ENCODE measurements around the gene COQ8A.

Gene COQ8A

GRCh38 chr1:227004796-227005195 lies 64.7 kb downstream of the COQ8A start:
- no peak for ATAC-seq
- TF ChIP-seq GLIS3 (CRISPR knock-in tag; IDR thresholded peaks at IDR 0.05) = no peak
- TF ChIP-seq ZNF565 (CRISPR knock-in tag; conservative IDR thresholded peaks at IDR 0.05; ENCODE audit: low read depth) = no peak
- TF ChIP-seq ZFP3 (CRISPR knock-in tag; IDR thresholded peaks at IDR 0.05) = no peak
- no peak for TF ChIP-seq ESRRG (CRISPR knock-in tag; IDR thresholded peaks at IDR 0.05)
- no peak for TF ChIP-seq ISL1 (CRISPR knock-in tag; IDR thresholded peaks at IDR 0.05)
- TF ChIP-seq ZFP30 (CRISPR knock-in tag; IDR thresholded peaks at IDR 0.05) = no peak
- no peak for TF ChIP-seq SNAI2 (CRISPR knock-in tag; IDR thresholded peaks at IDR 0.05)
- no peak for TF ChIP-seq RARB (CRISPR knock-in tag; IDR thresholded peaks at IDR 0.05)
- no peak for TF ChIP-seq POU6F1 (CRISPR knock-in tag; IDR thresholded peaks at IDR 0.05; ENCODE audit: borderline replicate concordance, low read depth)
- TF ChIP-seq CSDC2 (CRISPR knock-in tag; IDR thresholded peaks at IDR 0.05) = no peak
- TF ChIP-seq CREB5 (CRISPR knock-in tag; IDR thresholded peaks at IDR 0.05; ENCODE audit: low read depth) = no peak
- TF ChIP-seq ZNF70 (CRISPR knock-in tag; IDR thresholded peaks at IDR 0.05) = no peak
- no peak for TF ChIP-seq TCF4 (CRISPR knock-in tag; IDR thresholded peaks at IDR 0.05; ENCODE audit: borderline replicate concordance)
- no peak for TF ChIP-seq CSRNP3 (CRISPR knock-in tag; IDR thresholded peaks at IDR 0.05)
- no peak for TF ChIP-seq PPARA (CRISPR knock-in tag; IDR thresholded peaks at IDR 0.05; ENCODE audit: borderline replicate concordance)
- TF ChIP-seq TSHZ2 (CRISPR knock-in tag; IDR thresholded peaks at IDR 0.05) = no peak
- no peak for TF ChIP-seq ZNF8 (CRISPR knock-in tag; IDR thresholded peaks at IDR 0.05)
- TF ChIP-seq TOX (CRISPR knock-in tag; IDR thresholded peaks at IDR 0.05; ENCODE audit: borderline replicate concordance) = no peak
- TF ChIP-seq ARNTL (CRISPR knock-in tag; IDR thresholded peaks at IDR 0.05; ENCODE audit: borderline replicate concordance, low read depth) = no peak
- no peak for TF ChIP-seq PATZ1 (CRISPR knock-in tag; IDR thresholded peaks at IDR 0.05; ENCODE audit: borderline replicate concordance)

GRCh38 chr1:227006226-227006796 lies 66.2 kb downstream of the COQ8A start:
- TF ChIP-seq TCF4 (CRISPR knock-in tag; IDR thresholded peaks at IDR 0.05; ENCODE audit: borderline replicate concordance) = no peak
- TF ChIP-seq ZFP3 (CRISPR knock-in tag; IDR thresholded peaks at IDR 0.05) = no peak
- no peak for TF ChIP-seq SNAI2 (CRISPR knock-in tag; IDR thresholded peaks at IDR 0.05)
- no peak for TF ChIP-seq GLIS3 (CRISPR knock-in tag; IDR thresholded peaks at IDR 0.05)
- no peak for TF ChIP-seq ZNF70 (CRISPR knock-in tag; IDR thresholded peaks at IDR 0.05)
- no peak for TF ChIP-seq ARNTL (CRISPR knock-in tag; IDR thresholded peaks at IDR 0.05; ENCODE audit: borderline replicate concordance, low read depth)
- no peak for TF ChIP-seq ZNF8 (CRISPR knock-in tag; IDR thresholded peaks at IDR 0.05)
- no peak for TF ChIP-seq BACH2 (CRISPR knock-in tag; IDR thresholded peaks at IDR 0.05; ENCODE audit: borderline replicate concordance)
- TF ChIP-seq ISL1 (CRISPR knock-in tag; IDR thresholded peaks at IDR 0.05) = no peak
- no peak for TF ChIP-seq ZFP30 (CRISPR knock-in tag; IDR thresholded peaks at IDR 0.05)
- TF ChIP-seq CSDC2 (CRISPR knock-in tag; IDR thresholded peaks at IDR 0.05) = no peak
- no peak for TF ChIP-seq ZNF565 (CRISPR knock-in tag; conservative IDR thresholded peaks at IDR 0.05; ENCODE audit: low read depth)
- TF ChIP-seq TSHZ2 (CRISPR knock-in tag; IDR thresholded peaks at IDR 0.05) = no peak
- no peak for TF ChIP-seq ESRRG (CRISPR knock-in tag; IDR thresholded peaks at IDR 0.05)
- TF ChIP-seq ZC3H10 (CRISPR knock-in tag; IDR thresholded peaks at IDR 0.05) = no peak
- TF ChIP-seq CSRNP3 (CRISPR knock-in tag; IDR thresholded peaks at IDR 0.05) = no peak
- no peak for ATAC-seq

All from SK-N-SH treated with all-trans-retinoic acid at 6 μM for 48 hours (cell line).